Activated CD4-positive, alpha-beta memory T cell treated with anti-CD3 and anti-CD28 coated beads, Interleukin-2, amount 10 ng/mL, durations not matched to agents 7 days and 5 days (primary cell): ENCODE measurements around the gene GPSM3. TPM values are rescaled to one million over a fixed set of nuclear protein-coding genes. Genes with fewer than 3 reads are reported as not detected.
A peak's percentile ranks its signal among the peaks of the same experiment; 100 is the strongest.
"Not testable (repeated sequence)": the region's sequence is repeated elsewhere in the genome, so short reads cannot be mapped to it uniquely, and the experiment has no call there.

ENCODE experiments used
- CTCF ChIA-PET: fragments of 350-600 bp; sonication (Branson Sonifier 250); formaldehyde crosslinking; loops from one replicate; lab custom pipeline; 2021; ENCODE audit warnings: antibody characterized with exemption, inconsistent platforms; lab: Charles Lee
- POLR2A ChIA-PET: fragments of 350-600 bp; sonication (Branson Sonifier 250); formaldehyde crosslinking; loops from one replicate; lab custom pipeline; 2021; ENCODE audit warnings: antibody characterized with exemption; lab: Charles Lee
- DNase-seq: peaks from one replicate; pipeline ENCODE4 v3.0.0-alpha.2; 2020
- H3K27ac Mint-ChIP-seq: one replicate; pipeline ENCODE4 v1.8.0; 2021; ENCODE audit warnings: mild to moderate bottlenecking, mixed read lengths
- H3K27me3 Mint-ChIP-seq: one replicate; pipeline ENCODE4 v1.8.0; 2021; ENCODE audit warnings: mixed read lengths
- H3K36me3 Mint-ChIP-seq: one replicate; pipeline ENCODE4 v1.8.0; 2021; ENCODE audit warnings: low read depth, mixed read lengths
- H3K4me1 Mint-ChIP-seq: one replicate; pipeline ENCODE4 v1.8.0; 2021; ENCODE audit warnings: mixed read lengths
- H3K4me3 Mint-ChIP-seq: one replicate; pipeline ENCODE4 v1.8.0; 2021; ENCODE audit warnings: mild to moderate bottlenecking, mixed read lengths
- H3K9me3 Mint-ChIP-seq: one replicate; pipeline ENCODE4 v1.8.0; 2021; ENCODE audit warnings: mixed read lengths
- total RNA-seq, 2 experiments: library from RNA; stranded (reverse); gene quantifications; one replicate each; pipeline ENCODE4 v1.2.3, GENCODE V29; 2021

Gene GPSM3
- total RNA-seq, 2 experiments from 2014 or later, result 287 to 289 TPM

GRCh38 chr6:32189742-32190053 is 2.7 kb downstream of the GPSM3 start:
- peaks cover 61% of the 10 kb centered on the region for H3K4me1 Mint-ChIP-seq
- peaks cover 65% of the 10 kb centered on the region for H3K36me3 Mint-ChIP-seq
- peak overlapping the region; percentile 77 for H3K27ac Mint-ChIP-seq
- DNase-seq, result no peak
- ChIA-PET CTCF (interaction anchor here (1.2 kb wide), 1 partner anchor 10 kb away, joined by 6 read pairs; no protein-coding TSS in a partner anchor), POLR2A (interaction anchor here (0.6 to 10.5 kb wide), 4 partner anchors 10 to 782 kb away, joined by 3 to 155 read pairs (median 8); partner anchors contain the start of genes AGPAT1, ATF6B and RNF5)
- no peaks in the 10 kb centered on the region for H3K9me3 Mint-ChIP-seq
- H3K4me3 Mint-ChIP-seq, result peak overlapping the region; percentile 86
- no peaks in the 10 kb centered on the region for H3K27me3 Mint-ChIP-seq

GRCh38 chr6:32189069-32189741 is 3.2 kb downstream of the GPSM3 start:
- H3K27ac Mint-ChIP-seq, result peak overlapping the region; percentile 77
- DNase-seq, result no peak
- H3K4me1 Mint-ChIP-seq, result peaks cover 56% of the 10 kb centered on the region
- no peaks in the 10 kb centered on the region for H3K27me3 Mint-ChIP-seq
- POLR2A ChIA-PET, result interaction anchor here (1.1 to 10.5 kb wide), 2 partner anchors 10 to 782 kb away, joined by 3 to 155 read pairs; partner anchors contain the start of genes AGPAT1 and RNF5
- peak overlapping the region; percentile 86 for H3K4me3 Mint-ChIP-seq
- H3K36me3 Mint-ChIP-seq, result peaks cover 67% of the 10 kb centered on the region
- CTCF ChIA-PET, result no interaction called here
- no peaks in the 10 kb centered on the region for H3K9me3 Mint-ChIP-seq

- POLR2A ChIA-PET, result interaction anchor here (1.1 to 10.5 kb wide), 2 partner anchors 9 to 783 kb away, joined by 3 to 155 read pairs; partner anchors contain the start of genes AGPAT1 and RNF5
- Mint-ChIP-seq H3K27me3 (no peaks in the 10 kb centered on the region), H3K27ac (peak overlapping the region; percentile 77), H3K9me3 (no peaks in the 10 kb centered on the region), H3K4me1 (peaks cover 50% of the 10 kb centered on the region), H3K36me3 (peaks cover 73% of the 10 kb centered on the region), H3K4me3 (peak overlapping the region; percentile 86)
- no peak for DNase-seq
- CTCF ChIA-PET, result interaction anchor here (0.5 kb wide), 1 partner anchor 1382 kb away, joined by 3 read pairs; no protein-coding TSS in a partner anchor
These were observed 3.9 kb downstream of the GPSM3 start for GRCh38 chr6:32188381-32189068.

- H3K27me3 Mint-ChIP-seq, H3K9me3 Mint-ChIP-seq, DNase-seq: not testable (repeated sequence)
- Mint-ChIP-seq H3K4me3 (peak overlapping the region; percentile 41), H3K4me1 (peaks cover 43% of the 10 kb centered on the region), H3K36me3 (peaks cover 77% of the 10 kb centered on the region), H3K27ac (peak overlapping the region; percentile 91)
- CTCF ChIA-PET, result interaction anchor here (0.5 kb wide), 1 partner anchor 1383 kb away, joined by 3 read pairs; no protein-coding TSS in a partner anchor
- POLR2A ChIA-PET, result interaction anchor here (10.5 kb wide), 1 partner anchor 8 kb away, joined by 155 read pairs; the partner anchor contains the start of genes AGPAT1 and RNF5
These were observed 4.6 kb downstream of the GPSM3 start for GRCh38 chr6:32187725-32188380.

- ChIA-PET POLR2A (interaction anchor here (10.5 kb wide), 1 partner anchor 8 kb away, joined by 155 read pairs; the partner anchor contains the start of genes AGPAT1 and RNF5), CTCF (no interaction called here)
- Mint-ChIP-seq H3K4me3 (peak overlapping the region; percentile 41), H3K27ac (peak overlapping the region; percentile 91), H3K27me3 (no peaks in the 10 kb centered on the region), H3K4me1 (peaks cover 43% of the 10 kb centered on the region), H3K36me3 (peaks cover 75% of the 10 kb centered on the region), H3K9me3 (no peaks in the 10 kb centered on the region)
- no peak for DNase-seq
These were observed 5.3 kb downstream of the GPSM3 start for GRCh38 chr6:32187009-32187709.

GRCh38 chr6:32186151-32186840 is 6.1 kb downstream of the GPSM3 start:
- H3K4me3 Mint-ChIP-seq, result peak overlapping the region; percentile 28
- DNase-seq, H3K27me3 Mint-ChIP-seq, H3K9me3 Mint-ChIP-seq, CTCF ChIA-PET: not testable (repeated sequence)
- peaks cover 41% of the 10 kb centered on the region for H3K4me1 Mint-ChIP-seq
- peak overlapping the region; percentile 91 for H3K27ac Mint-ChIP-seq
- POLR2A ChIA-PET, result interaction anchor here (10.5 kb wide), 1 partner anchor 7 kb away, joined by 155 read pairs; the partner anchor contains the start of genes AGPAT1 and RNF5
- H3K36me3 Mint-ChIP-seq, result peaks cover 70% of the 10 kb centered on the region

- Mint-ChIP-seq H3K4me3 (peak overlapping the region; percentile 28), H3K4me1 (peaks cover 43% of the 10 kb centered on the region), H3K36me3 (peaks cover 71% of the 10 kb centered on the region), H3K27ac (peak overlapping the region; percentile 91)
- DNase-seq, result peak; percentile 73
- H3K9me3 Mint-ChIP-seq, CTCF ChIA-PET, H3K27me3 Mint-ChIP-seq: not testable (repeated sequence)
- POLR2A ChIA-PET, result interaction anchor here (10.5 kb wide), 1 partner anchor 6 kb away, joined by 155 read pairs; the partner anchor contains the start of genes AGPAT1 and RNF5
These were observed 6.7 kb downstream of the GPSM3 start for GRCh38 chr6:32185681-32186131.

- ChIA-PET POLR2A (no interaction called here), CTCF (no interaction called here)
- Mint-ChIP-seq H3K36me3 (peaks cover 72% of the 10 kb centered on the region), H3K27me3 (no peaks in the 10 kb centered on the region), H3K9me3 (no peaks in the 10 kb centered on the region), H3K4me3 (no peak within 1 kb of the TSS), H3K4me1 (peaks cover 55% of the 10 kb centered on the region), H3K27ac (peak within 1 kb of the TSS; percentile 31)
- DNase-seq, result no peak
These were observed 8.3 kb downstream of the GPSM3 start, which contains the start of gene AGER for GRCh38 chr6:32184084-32184640. Gene AGER, minus strand, starts transcription at chr6:32184253. Its CDS starts 31 bp downstream, at chr6:32184222.

GRCh38 chr6:32183483-32184083 is 8.9 kb downstream of the GPSM3 start:
- Mint-ChIP-seq H3K9me3 (no peaks in the 10 kb centered on the region), H3K27ac (no peak overlapping the region), H3K36me3 (peaks cover 72% of the 10 kb centered on the region), H3K4me3 (no peak overlapping the region), H3K27me3 (no peaks in the 10 kb centered on the region), H3K4me1 (peaks cover 55% of the 10 kb centered on the region)
- no peak for DNase-seq
- ChIA-PET POLR2A (interaction anchor here (8.0 kb wide), 1 partner anchor 8 kb away, joined by 155 read pairs; the partner anchor contains the start of genes GPSM3 and PBX2), CTCF (no interaction called here)

- H3K27me3 Mint-ChIP-seq, result no peaks in the 10 kb centered on the region
- peak overlapping the region; percentile 23 for H3K27ac Mint-ChIP-seq
- POLR2A ChIA-PET, result interaction anchor here (8.0 kb wide), 1 partner anchor 8 kb away, joined by 155 read pairs; the partner anchor contains the start of genes GPSM3 and PBX2
- CTCF ChIA-PET, result interaction anchor here (0.6 kb wide), 1 partner anchor 62 kb away, joined by 3 read pairs; no protein-coding TSS in a partner anchor
- peaks cover 52% of the 10 kb centered on the region for H3K4me1 Mint-ChIP-seq
- no peak for DNase-seq
- no peak overlapping the region for H3K4me3 Mint-ChIP-seq
- H3K9me3 Mint-ChIP-seq, result no peaks in the 10 kb centered on the region
- H3K36me3 Mint-ChIP-seq, result peaks cover 69% of the 10 kb centered on the region
These were observed 9.4 kb downstream of the GPSM3 start for GRCh38 chr6:32183030-32183429.

- Mint-ChIP-seq H3K4me3 (no peak overlapping the region), H3K9me3 (no peaks in the 10 kb centered on the region), H3K27ac (peak overlapping the region; percentile 23), H3K36me3 (peaks cover 65% of the 10 kb centered on the region), H3K27me3 (no peaks in the 10 kb centered on the region), H3K4me1 (peaks cover 48% of the 10 kb centered on the region)
- POLR2A ChIA-PET, result interaction anchor here (8.0 kb wide), 1 partner anchor 9 kb away, joined by 155 read pairs; the partner anchor contains the start of genes GPSM3 and PBX2
- DNase-seq, result no peak
- CTCF ChIA-PET, result interaction anchor here (0.6 to 1.2 kb wide), 2 partner anchors 13 to 63 kb away, joined by 3 to 4 read pairs; no protein-coding TSS in a partner anchor
These were observed 9.9 kb downstream of the GPSM3 start for GRCh38 chr6:32182555-32182981.
